HepG2 (cell line): ENCODE measurements around the gene KNL1. TPM values are rescaled to one million over a fixed set of nuclear protein-coding genes. Genes with fewer than 3 reads are reported as not detected.

Experiments used
- CBX1 ChIP-seq: IDR thresholded peaks from one replicate; pipeline ENCODE4 v1.6.1; 2016; ENCODE audit warnings: antibody characterized with exemption, low read depth
- FLYWCH1 ChIP-seq: sonication (generic); formaldehyde crosslinking; IDR thresholded peaks from 2 replicates; pipeline ENCODE4 v1.8.1; 2023; ENCODE audit warnings: mild to moderate bottlenecking, missing genetic modification reagents
- FOXC1 ChIP-seq: sonication (generic); formaldehyde crosslinking; IDR thresholded peaks from 2 replicates; pipeline ENCODE4 v1.8.0; 2022; ENCODE audit warnings: mild to moderate bottlenecking, missing genetic modification reagents, borderline replicate concordance
- LCORL ChIP-seq, 2 experiments: fragments of 450-650 bp in 1 of 2; sonication (generic) in 1 of 2; formaldehyde crosslinking in 1 of 2; IDR thresholded peaks; 2 replicates each; pipeline versions ENCODE4 v1.5.0 to v1.6.1; 2017 to 2020; ENCODE audit warnings: antibody characterized with exemption in 1 of 2, missing genetic modification reagents in 1 of 2
- MEIS1 ChIP-seq: sonication (generic); formaldehyde crosslinking; IDR thresholded peaks from 2 replicates; pipeline ENCODE4 v1.9.0; 2021; ENCODE audit warnings: mild to moderate bottlenecking, missing genetic modification reagents, moderate library complexity, borderline replicate concordance
- PHF20 ChIP-seq: sonication (generic); formaldehyde crosslinking; IDR thresholded peaks from 2 replicates; pipeline ENCODE4 v1.5.0; 2020; ENCODE audit warnings: mild to moderate bottlenecking, missing genetic modification reagents
- RARA ChIP-seq: IDR thresholded peaks from 2 replicates; pipeline ENCODE4 v1.6.1; 2016; ENCODE audit warnings: missing genetic modification reagents, missing compliant biosample characterization
- SETDB1 ChIP-seq: sonication (generic); formaldehyde crosslinking; IDR thresholded peaks from 2 replicates; pipeline ENCODE4 v1.5.1; 2020; ENCODE audit warnings: missing genetic modification reagents, mild to moderate bottlenecking, borderline replicate concordance
- SRSF9 ChIP-seq: fragments of 200-400 bp; formaldehyde crosslinking; IDR thresholded peaks from 2 replicates; pipeline ENCODE4 v1.6.1; 2018; ENCODE audit warnings: borderline replicate concordance, mild to moderate bottlenecking, low read depth, low read length; ENCODE audit not compliant: insufficient read depth, poor library complexity, severe bottlenecking
- TSC22D2 ChIP-seq: sonication (generic); formaldehyde crosslinking; IDR thresholded peaks from 2 replicates; pipeline ENCODE4 v1.5.1; 2020; ENCODE audit warnings: missing genetic modification reagents, mild to moderate bottlenecking, borderline replicate concordance
- ZNF225 ChIP-seq: sonication (generic); formaldehyde crosslinking; IDR thresholded peaks from 2 replicates; pipeline ENCODE4 v1.4.0; 2020; ENCODE audit warnings: mild to moderate bottlenecking, missing genetic modification reagents
- ZNF547 ChIP-seq: sonication (generic); formaldehyde crosslinking; IDR thresholded peaks from 2 replicates; pipeline ENCODE4 v1.5.1; 2020; ENCODE audit warnings: mild to moderate bottlenecking, missing genetic modification reagents
- polyA plus RNA-seq, 8 experiments: library from polyadenylated mRNA; depleted of rRNA in 3 of 8; stranded (reverse) in 7 of 8; unstranded in 1 of 8; fragments of >200 nt; fragmentation: Illumina TruSeq in 4 of 8; extraction: Trizol in 4 of 8; gene quantifications; 2 replicates each; pipeline versions ENCODE4 v1.2.1 to v1.2.3, GENCODE V29; 2011 to 2016; ENCODE audit warnings: low read depth in 4 of 8, missing spikeins in 1 of 8, mixed read lengths in 1 of 8; ENCODE audit not compliant: insufficient read depth in 1 of 8
- total RNA-seq, 5 experiments: library from RNA; depleted of rRNA; stranded (reverse); fragments of >200 nt; fragmentation: Illumina TruSeq; extraction: Trizol; gene quantifications; 2 replicates each; pipeline ENCODE4 v1.2.3, GENCODE V29; 2016; ENCODE audit warnings: low read depth in 1 of 5
- TF ChIP-seq, protein P1 (sequence below): sonication (generic); formaldehyde crosslinking; IDR thresholded peaks from 2 replicates; pipeline ENCODE4 v1.5.0; 2020; ENCODE audit warnings: mild to moderate bottlenecking, missing genetic modification reagents
- TF ChIP-seq, protein P2 (sequence below), 2 experiments: sonication (generic) in 1 of 2; formaldehyde crosslinking in 1 of 2; IDR thresholded peaks; 2 replicates each; pipeline versions ENCODE4 v1.4.0 to v1.6.1; 2018 to 2020; ENCODE audit warnings: missing genetic modification reagents in 2 of 2, borderline replicate concordance in 1 of 2, low read depth in 1 of 2, mild to moderate bottlenecking in 1 of 2, missing biosample characterization in 1 of 2
- TF ChIP-seq, protein P3 (sequence below): sonication (generic); formaldehyde crosslinking; IDR thresholded peaks from 2 replicates; pipeline ENCODE4 v1.4.0; 2020; ENCODE audit warnings: missing genetic modification reagents, mild to moderate bottlenecking, borderline replicate concordance
- TF ChIP-seq, protein P4 (sequence below): sonication (generic); formaldehyde crosslinking; conservative IDR thresholded peaks from 2 replicates; pipeline ENCODE4 v1.4.0; 2020; ENCODE audit warnings: missing genetic modification reagents
- TF ChIP-seq, protein P5 (sequence below): sonication (generic); formaldehyde crosslinking; IDR thresholded peaks from 2 replicates; pipeline ENCODE4 v1.4.0; 2020; ENCODE audit warnings: missing genetic modification reagents

KNL1 gene
- total and polyA plus RNA-seq, 2 of the 13 experiments (the other 11 are each of a cell fraction or from before 2014, with no cell fraction given): 8.0 to 21.4 TPM

DNA sequence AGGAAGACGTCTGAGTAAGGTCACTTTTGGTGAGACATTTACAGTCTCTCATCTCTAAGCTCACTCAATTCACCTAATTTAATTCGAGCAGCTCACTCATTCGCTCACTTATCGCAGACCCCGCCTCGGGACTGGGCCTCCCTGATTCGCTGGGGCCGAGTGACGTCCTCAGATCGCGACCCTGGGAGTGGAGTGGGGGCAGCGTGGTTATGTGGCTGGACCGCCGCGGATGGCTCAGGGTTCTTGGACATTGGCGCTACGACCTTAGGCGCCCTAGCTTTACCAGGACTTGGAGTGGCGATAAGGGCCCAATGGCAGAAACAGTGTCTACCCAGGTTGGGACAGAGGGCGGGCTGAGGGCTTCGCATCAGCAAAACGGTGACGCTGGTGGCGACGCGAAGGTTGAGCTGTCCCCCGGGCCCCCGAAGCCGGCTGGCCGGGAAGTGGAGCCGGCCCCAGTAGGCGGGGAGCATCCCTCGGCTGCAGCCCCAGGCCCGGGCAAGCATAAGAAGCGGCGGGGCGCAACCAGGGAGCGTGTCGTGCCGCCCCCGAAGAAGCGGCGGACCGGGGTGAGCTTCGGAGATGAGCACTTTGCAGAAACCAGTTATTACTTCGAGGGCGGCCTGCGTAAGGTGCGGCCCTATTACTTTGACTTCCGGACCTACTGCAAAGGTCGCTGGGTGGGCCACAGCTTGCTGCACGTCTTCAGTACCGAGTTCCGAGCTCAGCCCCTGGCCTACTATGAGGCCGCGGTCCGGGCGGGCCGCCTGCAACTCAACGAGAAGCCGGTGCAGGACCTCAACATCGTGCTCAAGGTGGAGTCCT is 24.7 kb upstream of the KNL1 start, which contains the start of gene RPUSD2 (continued):
- no peak for TF ChIP-seq FLYWCH1
- TF ChIP-seq PHF20 (CRISPR knock-in tag): peak; percentile 95
- TF ChIP-seq CBX1: peak; percentile 79
- TF ChIP-seq MEIS1: no peak
- TF ChIP-seq, protein P1, sequence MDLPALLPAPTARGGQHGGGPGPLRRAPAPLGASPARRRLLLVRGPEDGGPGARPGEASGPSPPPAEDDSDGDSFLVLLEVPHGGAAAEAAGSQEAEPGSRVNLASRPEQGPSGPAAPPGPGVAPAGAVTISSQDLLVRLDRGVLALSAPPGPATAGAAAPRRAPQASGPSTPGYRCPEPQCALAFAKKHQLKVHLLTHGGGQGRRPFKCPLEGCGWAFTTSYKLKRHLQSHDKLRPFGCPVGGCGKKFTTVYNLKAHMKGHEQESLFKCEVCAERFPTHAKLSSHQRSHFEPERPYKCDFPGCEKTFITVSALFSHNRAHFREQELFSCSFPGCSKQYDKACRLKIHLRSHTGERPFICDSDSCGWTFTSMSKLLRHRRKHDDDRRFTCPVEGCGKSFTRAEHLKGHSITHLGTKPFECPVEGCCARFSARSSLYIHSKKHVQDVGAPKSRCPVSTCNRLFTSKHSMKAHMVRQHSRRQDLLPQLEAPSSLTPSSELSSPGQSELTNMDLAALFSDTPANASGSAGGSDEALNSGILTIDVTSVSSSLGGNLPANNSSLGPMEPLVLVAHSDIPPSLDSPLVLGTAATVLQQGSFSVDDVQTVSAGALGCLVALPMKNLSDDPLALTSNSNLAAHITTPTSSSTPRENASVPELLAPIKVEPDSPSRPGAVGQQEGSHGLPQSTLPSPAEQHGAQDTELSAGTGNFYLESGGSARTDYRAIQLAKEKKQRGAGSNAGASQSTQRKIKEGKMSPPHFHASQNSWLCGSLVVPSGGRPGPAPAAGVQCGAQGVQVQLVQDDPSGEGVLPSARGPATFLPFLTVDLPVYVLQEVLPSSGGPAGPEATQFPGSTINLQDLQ: 0 out of 2 replicates have a peak, but pooled peaks have one; percentile 67
- TF ChIP-seq SETDB1 (CRISPR knock-in tag): no peak
- TF ChIP-seq TSC22D2: no peak
- TF ChIP-seq, protein P2, sequence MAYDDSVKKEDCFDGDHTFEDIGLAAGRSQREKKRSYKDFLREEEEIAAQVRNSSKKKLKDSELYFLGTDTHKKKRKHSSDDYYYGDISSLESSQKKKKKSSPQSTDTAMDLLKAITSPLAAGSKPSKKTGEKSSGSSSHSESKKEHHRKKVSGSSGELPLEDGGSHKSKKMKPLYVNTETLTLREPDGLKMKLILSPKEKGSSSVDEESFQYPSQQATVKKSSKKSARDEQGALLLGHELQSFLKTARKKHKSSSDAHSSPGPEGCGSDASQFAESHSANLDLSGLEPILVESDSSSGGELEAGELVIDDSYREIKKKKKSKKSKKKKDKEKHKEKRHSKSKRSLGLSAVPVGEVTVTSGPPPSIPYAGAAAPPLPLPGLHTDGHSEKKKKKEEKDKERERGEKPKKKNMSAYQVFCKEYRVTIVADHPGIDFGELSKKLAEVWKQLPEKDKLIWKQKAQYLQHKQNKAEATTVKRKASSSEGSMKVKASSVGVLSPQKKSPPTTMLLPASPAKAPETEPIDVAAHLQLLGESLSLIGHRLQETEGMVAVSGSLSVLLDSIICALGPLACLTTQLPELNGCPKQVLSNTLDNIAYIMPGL (CRISPR knock-in tag; IDR thresholded peaks at IDR 0.05; ENCODE audit: borderline replicate concordance in 1 of 2, low read depth in 1 of 2): peak; percentile 83 to 84
- peak; percentile 29; the same call in 1 of the 2 replicates for TF ChIP-seq RARA
- TF ChIP-seq, protein P3, sequence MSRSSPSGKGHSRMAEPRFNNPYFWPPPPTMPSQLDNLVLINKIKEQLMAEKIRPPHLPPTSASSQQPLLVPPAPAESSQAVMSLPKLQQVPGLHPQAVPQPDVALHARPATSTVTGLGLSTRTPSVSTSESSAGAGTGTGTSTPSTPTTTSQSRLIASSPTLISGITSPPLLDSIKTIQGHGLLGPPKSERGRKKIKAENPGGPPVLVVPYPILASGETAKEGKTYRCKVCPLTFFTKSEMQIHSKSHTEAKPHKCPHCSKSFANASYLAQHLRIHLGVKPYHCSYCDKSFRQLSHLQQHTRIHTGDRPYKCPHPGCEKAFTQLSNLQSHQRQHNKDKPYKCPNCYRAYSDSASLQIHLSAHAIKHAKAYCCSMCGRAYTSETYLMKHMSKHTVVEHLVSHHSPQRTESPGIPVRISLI (CRISPR knock-in tag): no peak; the same call in 1 of the 2 replicates
- TF ChIP-seq SRSF9: no peak
- TF ChIP-seq LCORL (IDR thresholded peaks at IDR 0.05): no peak
- TF ChIP-seq LCORL (CRISPR knock-in tag; IDR thresholded peaks at IDR 0.05): no peak; the same call in 1 of the 2 replicates
- TF ChIP-seq, protein P4, sequence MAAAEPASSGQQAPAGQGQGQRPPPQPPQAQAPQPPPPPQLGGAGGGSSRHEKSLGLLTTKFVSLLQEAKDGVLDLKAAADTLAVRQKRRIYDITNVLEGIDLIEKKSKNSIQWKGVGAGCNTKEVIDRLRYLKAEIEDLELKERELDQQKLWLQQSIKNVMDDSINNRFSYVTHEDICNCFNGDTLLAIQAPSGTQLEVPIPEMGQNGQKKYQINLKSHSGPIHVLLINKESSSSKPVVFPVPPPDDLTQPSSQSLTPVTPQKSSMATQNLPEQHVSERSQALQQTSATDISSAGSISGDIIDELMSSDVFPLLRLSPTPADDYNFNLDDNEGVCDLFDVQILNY: peak; percentile 66; the same call in 1 of the 2 replicates
- TF ChIP-seq ZNF225 (CRISPR knock-in tag): 0 out of 2 replicates have a peak, but pooled peaks have one; percentile 21
- TF ChIP-seq, protein P5, sequence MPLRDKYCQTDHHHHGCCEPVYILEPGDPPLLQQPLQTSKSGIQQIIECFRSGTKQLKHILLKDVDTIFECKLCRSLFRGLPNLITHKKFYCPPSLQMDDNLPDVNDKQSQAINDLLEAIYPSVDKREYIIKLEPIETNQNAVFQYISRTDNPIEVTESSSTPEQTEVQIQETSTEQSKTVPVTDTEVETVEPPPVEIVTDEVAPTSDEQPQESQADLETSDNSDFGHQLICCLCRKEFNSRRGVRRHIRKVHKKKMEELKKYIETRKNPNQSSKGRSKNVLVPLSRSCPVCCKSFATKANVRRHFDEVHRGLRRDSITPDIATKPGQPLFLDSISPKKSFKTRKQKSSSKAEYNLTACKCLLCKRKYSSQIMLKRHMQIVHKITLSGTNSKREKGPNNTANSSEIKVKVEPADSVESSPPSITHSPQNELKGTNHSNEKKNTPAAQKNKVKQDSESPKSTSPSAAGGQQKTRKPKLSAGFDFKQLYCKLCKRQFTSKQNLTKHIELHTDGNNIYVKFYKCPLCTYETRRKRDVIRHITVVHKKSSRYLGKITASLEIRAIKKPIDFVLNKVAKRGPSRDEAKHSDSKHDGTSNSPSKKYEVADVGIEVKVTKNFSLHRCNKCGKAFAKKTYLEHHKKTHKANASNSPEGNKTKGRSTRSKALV (CRISPR knock-in tag): 0 out of 2 replicates have a peak, but pooled peaks have one; percentile 10
- peak; percentile 62; the same call in 1 of the 2 replicates for TF ChIP-seq ZNF547 (CRISPR knock-in tag)
- peak; percentile 53; the same call in 1 of the 2 replicates for TF ChIP-seq FOXC1 (CRISPR knock-in tag)
